ENCODE results near the gene TMTC2. TPM values are rescaled to one million over a fixed set of nuclear protein-coding genes. Genes with fewer than 3 reads are reported as not detected.

TMTC2 gene
- total and polyA plus RNA-seq, 2 donors (not counting 3 experiments of a cell fraction or from before 2014, with no cell fraction given), result 4.1 to 7.8 TPM

- H2AFZ ChIP-seq (ENCODE audit: low read depth, low read length), result no peak overlapping the region
- no peaks in the 10 kb centered on the region for H3K36me3 ChIP-seq (ENCODE audit: control insufficient read depth in 2 of 2, extremely low read depth in 1 of 2, insufficient read depth in 2 of 2, low read length in 2 of 2)
- BruUV-seq (replicated peaks), result no TSS peak
- intact Hi-C loops (cut with micrococcal nuclease), result no loop called here
- no peaks in the 10 kb centered on the region for H3K9me1 ChIP-seq (replicated peaks; ENCODE audit: control insufficient read depth, extremely low read depth, insufficient read depth, low read length)
- TF ChIP-seq MYC (IDR thresholded peaks at IDR 0.05; ENCODE audit: low read depth, low read length), result no peak
- no peak for TF ChIP-seq GATA2 (IDR thresholded peaks at IDR 0.05; ENCODE audit: insufficient read depth, insufficient read length, low read depth, low read length)
- no peak for TF ChIP-seq FOS (IDR thresholded peaks at IDR 0.05; ENCODE audit: borderline replicate concordance, insufficient read depth, low read length)
- no peak for TF ChIP-seq POLR2A (IDR thresholded peaks at IDR 0.05; ENCODE audit: low read depth, low read length)
- TF ChIP-seq POLR2AphosphoS5 (IDR thresholded peaks at IDR 0.05; ENCODE audit: insufficient read depth, low read depth, low read length), result no peak
- no peak for TF ChIP-seq JUN (IDR thresholded peaks at IDR 0.05; ENCODE audit: borderline replicate concordance, insufficient read depth, insufficient read length, low read depth)
- no peak for TF ChIP-seq CTCF (IDR thresholded peaks at IDR 0.05; ENCODE audit: extremely low read depth in 1 of 2, insufficient read depth in 1 of 2, low read depth in 1 of 2, low read length in 2 of 2)
- TF ChIP-seq, protein P1, sequence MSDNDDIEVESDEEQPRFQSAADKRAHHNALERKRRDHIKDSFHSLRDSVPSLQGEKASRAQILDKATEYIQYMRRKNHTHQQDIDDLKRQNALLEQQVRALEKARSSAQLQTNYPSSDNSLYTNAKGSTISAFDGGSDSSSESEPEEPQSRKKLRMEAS (IDR thresholded peaks at IDR 0.05; ENCODE audit: insufficient read depth, insufficient read length), result no peak
- no peak for TF ChIP-seq EZH2 (IDR thresholded peaks at IDR 0.05; ENCODE audit: borderline replicate concordance, low read depth, low read length, severe bottlenecking)
- H3K9me3 ChIP-seq (replicated peaks; ENCODE audit: control insufficient read depth, insufficient read depth, low read length), result no peaks in the 10 kb centered on the region
- H3K79me2 ChIP-seq (ENCODE audit: control insufficient read depth, insufficient read depth, low read length), result no peaks in the 10 kb centered on the region
- H3K27me3 ChIP-seq (ENCODE audit: control insufficient read depth in 2 of 2, insufficient read depth in 2 of 2, low read length in 2 of 2), result peaks cover 0 to 3% of the 10 kb centered on the region in 2 experiments
- no peak overlapping the region for H3K27ac ChIP-seq (ENCODE audit: insufficient read depth, low read depth, low read length)
- dilution Hi-C loops (cut with MboI; ENCODE audit: extremely low pct_ligation_motif_present, low sequenced_read_pairs), result no loop called here
- H3K9ac ChIP-seq (replicated peaks; ENCODE audit: extremely low read depth, insufficient read depth, low read length), result no peak overlapping the region
- H3K4me2 ChIP-seq (ENCODE audit: insufficient read depth, low read length), result no peak overlapping the region
- no peak for FAIRE-seq
- no peak overlapping the region for H3K4me3 ChIP-seq (replicated peaks in 1 of 3; ENCODE audit: insufficient read depth in 1 of 3, low read depth in 1 of 3, low read length in 3 of 3)
- no peaks in the 10 kb centered on the region for H4K20me1 ChIP-seq (replicated peaks; ENCODE audit: control insufficient read depth, extremely low read depth, insufficient read depth, low read length)
- ChIA-PET CTCF (no interaction called here), POLR2A (no interaction called here)
- no peaks in the 10 kb centered on the region for H3K4me1 ChIP-seq (ENCODE audit: control insufficient read depth, extremely low read depth, insufficient read depth, low read length)
- DNase-seq (ENCODE audit: low read depth, low spot score), result no peak
These were observed 22.8 kb upstream of the TMTC2 start for GRCh38 chr12:82663893-82664292.
